Measurements from ENCODE around the gene CDKN1B.

- TF ChIP-seq POLR2AphosphoS5 (IDR thresholded peaks at IDR 0.05) (no peak), POLR2A (IDR thresholded peaks at IDR 0.05; ENCODE audit: low read depth) (no peak), CTCF (IDR thresholded peaks at IDR 0.05) (no peak), EP300 (IDR thresholded peaks at IDR 0.05) (no peak)
Observed at GRCh38 chr12:12749433-12749832, 32.3 kb downstream of the CDKN1B start.
